ENCODE data around the gene THOC5. TPM values are rescaled to one million over a fixed set of nuclear protein-coding genes. Genes with fewer than 3 reads are reported as not detected.

Gene THOC5
- total and polyA plus RNA-seq, 2 of the 4 experiments (the other 2 are of a cell fraction), result 68.4 to 73.7 TPM

GRCh38 chr22:29559030-29559429 is 5.5 kb upstream of the THOC5 start:
- ATAC-seq (ENCODE audit: low read depth) (no peak), DNase-seq (no peak)
- Histone ChIP-seq H2AK9ac (replicated peaks; ENCODE audit: low read depth, low read length, poor library complexity) (no peak overlapping the region), H4K8ac (ENCODE audit: low read depth in 2 of 2, low read length in 2 of 2) (no peak overlapping the region), H3K4me3 (ENCODE audit: insufficient read depth, low read depth, low read length) (no peak overlapping the region), H3K4me1 (ENCODE audit: control insufficient read depth, insufficient read depth, low read length) (no peaks in the 10 kb centered on the region; the same call in 1 of the 2 replicates), H3K79me1 (ENCODE audit: low read depth in 1 of 2, low read length in 2 of 2) (peaks cover 0 to under 1% of the 10 kb centered on the region in 2 experiments; a peak in 1 of 4 replicates), H3K9me1 (ENCODE audit: insufficient read depth, low read length) (no peaks in the 10 kb centered on the region), H2BK5ac (ENCODE audit: low read depth, low read length, poor library complexity, severe bottlenecking) (no peak overlapping the region), H3K23ac (ENCODE audit: low read depth, low read length) (no peak overlapping the region), H2BK120ac (ENCODE audit: low read depth, low read length) (no peak overlapping the region), H3K14ac (replicated peaks; ENCODE audit: low read depth, low read length) (no peak overlapping the region), H3K18ac (ENCODE audit: low read depth, low read length) (no peak overlapping the region), H4K5ac (ENCODE audit: low read depth, low read length) (no peak overlapping the region), H2AK5ac (ENCODE audit: low read depth, low read length) (no peak overlapping the region), H3K9me3 (ENCODE audit: control insufficient read depth, insufficient read depth, low read length) (no peaks in the 10 kb centered on the region), H3K27ac (ENCODE audit: insufficient read depth, low read length) (no peak overlapping the region), H3K4me2 (ENCODE audit: low read depth, low read length) (no peak overlapping the region), H4K91ac (ENCODE audit: insufficient read depth, low read depth, low read length) (no peak overlapping the region), H3K27me3 (ENCODE audit: control insufficient read depth, insufficient read depth, low read length) (no peaks in the 10 kb centered on the region), H3K56ac (ENCODE audit: extremely low read depth, insufficient read depth, low read length) (no peak overlapping the region), H3K9ac (ENCODE audit: low read depth, low read length) (no peak overlapping the region), H2AFZ (replicated peaks; ENCODE audit: low read length, poor library complexity) (no peak overlapping the region), H3K4ac (ENCODE audit: low read depth, low read length) (no peak overlapping the region), H2BK15ac (ENCODE audit: low read depth, low read length) (no peak overlapping the region), H3K36me3 (ENCODE audit: control insufficient read depth, insufficient read depth, low read length) (peaks cover 48% of the 10 kb centered on the region), H2BK20ac (ENCODE audit: low read depth, low read length) (no peak overlapping the region), H4K20me1 (ENCODE audit: insufficient read depth, low read length) (no peaks in the 10 kb centered on the region)
- no peak for TF ChIP-seq FOS (IDR thresholded peaks at IDR 0.05; ENCODE audit: low read depth, low read length)
- no peak for TF ChIP-seq MXI1 (IDR thresholded peaks at IDR 0.05; ENCODE audit: borderline replicate concordance, low read depth, low read length)
- no peak for TF ChIP-seq CTCF (conservative IDR thresholded peaks at IDR 0.05; ENCODE audit: low read depth, low read length)
- TF ChIP-seq RCOR1 (IDR thresholded peaks at IDR 0.05; ENCODE audit: insufficient replicate concordance, low read length), result no peak
- TF ChIP-seq RAD21 (IDR thresholded peaks at IDR 0.05; ENCODE audit: low read length), result no peak
- TF ChIP-seq MAFK (IDR thresholded peaks at IDR 0.05; ENCODE audit: low read depth, low read length), result peak; percentile 29; the same call in 1 of the 2 replicates
- no peak for TF ChIP-seq CHD1 (IDR thresholded peaks at IDR 0.05; ENCODE audit: low read depth, low read length)
- intact Hi-C loops (cut with micrococcal nuclease), result no loop called here
- CTCF ChIA-PET, result no interaction called here
- POLR2A ChIA-PET (ENCODE audit: unreplicated experiment), result no interaction called here
- BruUV-seq (replicated peaks), result no TSS peak
- WGBS, 2 experiments (ENCODE audit: extremely low coverage in 2 of 2, insufficient read length in 1 of 2), result 97% methylated on average over 5 of the region's 6 CpGs; no CpG with 5 or more reads in 1 of the 2 experiments
- in situ Hi-C loops (cut with MboI; ENCODE audit: low sequenced_read_pairs), result no loop called here
- dilution Hi-C loops (cut with HindIII; ENCODE audit: low sequenced_read_pairs, unreplicated experiment), result no loop called here
